IMR-90 (cell line): Measurements from ENCODE around the gene TACC3. TPM values are rescaled to one million over a fixed set of nuclear protein-coding genes. Genes with fewer than 3 reads are reported as not detected.

Experiments
- ATAC-seq: fragments of 200-7000 bp; cut with Tn5 transposase; 2 replicates; pipeline ENCODE4 v1.9.1; 2020; ENCODE audit warnings: low read depth, mild to moderate bottlenecking, moderate library complexity
- BruUV-seq: library from RNA; stranded (reverse); fragments of 400-500 nt; replicated peaks from 2 replicates; lab custom pipeline; 2021; lab: Mats Ljungman, UMichigan
- CTCF ChIA-PET: fragments of 300-600 bp; formaldehyde crosslinking; extraction: SDS; loops from one replicate; lab custom pipeline; 2021; ENCODE audit warnings: antibody characterized with exemption; lab: Yijun Ruan, JAX
- POLR2A ChIA-PET: fragments of 300-600 bp; sonication (Branson Sonifier 250); formaldehyde crosslinking; loops from one replicate; lab custom pipeline; 2022; ENCODE audit warnings: antibody characterized with exemption; ENCODE audit not compliant: unreplicated experiment; lab: Charles Lee
- DNase-seq: peaks from one replicate; pipeline ENCODE4 v3.0.0; 2013
- H2AFZ ChIP-seq: replicated peaks from 2 replicates; pipeline ENCODE3; 2013; ENCODE audit warnings: low read length, mild to moderate bottlenecking; ENCODE audit not compliant: poor library complexity
- H2AK5ac ChIP-seq: 2 replicates; pipeline ENCODE4 v1.6.1; 2013; ENCODE audit warnings: low read depth, low read length, inconsistent platforms
- H2AK9ac ChIP-seq: replicated peaks from 2 replicates; pipeline ENCODE3; 2013; ENCODE audit warnings: mild to moderate bottlenecking, low read depth, low read length, moderate library complexity; ENCODE audit not compliant: poor library complexity
- H2BK120ac ChIP-seq: 2 replicates; pipeline ENCODE4 v1.6.1; 2013; ENCODE audit warnings: low read depth, low read length, inconsistent platforms
- H2BK15ac ChIP-seq: 3 replicates; pipeline ENCODE4 v1.6.1; 2013; ENCODE audit warnings: low read depth, low read length, inconsistent platforms
- H2BK20ac ChIP-seq: 2 replicates; pipeline ENCODE4 v1.6.1; 2013; ENCODE audit warnings: low read depth, mild to moderate bottlenecking, inconsistent platforms, low read length, moderate library complexity
- H2BK5ac ChIP-seq: 2 replicates; pipeline ENCODE4 v1.6.1; 2013; ENCODE audit warnings: mild to moderate bottlenecking, low read depth, low read length, inconsistent platforms; ENCODE audit not compliant: poor library complexity, severe bottlenecking
- H3K14ac ChIP-seq: replicated peaks from 2 replicates; pipeline ENCODE4 v1.6.1; 2013; ENCODE audit warnings: low read depth, low read length, inconsistent platforms
- H3K18ac ChIP-seq: 2 replicates; pipeline ENCODE4 v1.6.1; 2013; ENCODE audit warnings: low read depth, low read length, control low read depth
- H3K23ac ChIP-seq: 2 replicates; pipeline ENCODE4 v1.6.1; 2013; ENCODE audit warnings: low read depth, low read length, inconsistent platforms
- H3K27ac ChIP-seq: 2 replicates; pipeline ENCODE4 v1.5.1; 2013; ENCODE audit warnings: mild to moderate bottlenecking, control low read depth, low read length; ENCODE audit not compliant: insufficient read depth
- H3K27me3 ChIP-seq: 2 replicates; pipeline ENCODE4 v1.6.1; 2013; ENCODE audit warnings: low read length; ENCODE audit not compliant: control insufficient read depth, insufficient read depth
- H3K36me3 ChIP-seq: 2 replicates; pipeline ENCODE4 v1.6.1; 2013; ENCODE audit warnings: low read length, mixed read lengths; ENCODE audit not compliant: control insufficient read depth, insufficient read depth
- H3K4ac ChIP-seq: 2 replicates; pipeline ENCODE4 v1.6.1; 2013; ENCODE audit warnings: low read depth, low read length, inconsistent platforms
- H3K4me1 ChIP-seq: 2 replicates; pipeline ENCODE4 v1.6.1; 2013; ENCODE audit warnings: low read length, mixed read lengths; ENCODE audit not compliant: control insufficient read depth, insufficient read depth
- H3K4me2 ChIP-seq: 2 replicates; pipeline ENCODE4 v1.6.1; 2013; ENCODE audit warnings: low read depth, mild to moderate bottlenecking, control low read depth, low read length, moderate library complexity
- H3K4me3 ChIP-seq: 2 replicates; pipeline ENCODE4 v1.5.1; 2013; ENCODE audit warnings: low read depth, mild to moderate bottlenecking, control low read depth, low read length, moderate library complexity; ENCODE audit not compliant: insufficient read depth
- H3K56ac ChIP-seq: 2 replicates; pipeline ENCODE4 v1.6.1; 2013; ENCODE audit warnings: low read length, inconsistent platforms; ENCODE audit not compliant: insufficient read depth; ENCODE audit errors: extremely low read depth
- H3K79me1 ChIP-seq, 2 experiments: 2 replicates each; pipeline ENCODE4 v1.6.1; 2013; ENCODE audit warnings: low read length in 2 of 2, inconsistent platforms in 1 of 2, low read depth in 1 of 2
- H3K9ac ChIP-seq: 2 replicates; pipeline ENCODE4 v1.6.1; 2013; ENCODE audit warnings: low read depth, low read length, control low read depth
- H3K9me1 ChIP-seq: 2 replicates; pipeline ENCODE4 v1.6.1; 2013; ENCODE audit warnings: low read length, inconsistent platforms; ENCODE audit not compliant: insufficient read depth
- H3K9me3 ChIP-seq: 2 replicates; pipeline ENCODE4 v1.6.1; 2013; ENCODE audit warnings: low read length; ENCODE audit not compliant: control insufficient read depth, insufficient read depth
- H4K20me1 ChIP-seq: 2 replicates; pipeline ENCODE4 v1.6.1; 2013; ENCODE audit warnings: low read length, inconsistent platforms; ENCODE audit not compliant: insufficient read depth
- H4K5ac ChIP-seq: 2 replicates; pipeline ENCODE4 v1.6.1; 2013; ENCODE audit warnings: mild to moderate bottlenecking, low read depth, low read length, control low read depth
- H4K8ac ChIP-seq, 2 experiments: 2 replicates each; pipeline ENCODE4 v1.6.1; 2013; ENCODE audit warnings: low read depth in 2 of 2, low read length in 2 of 2, control low read depth in 1 of 2, inconsistent platforms in 1 of 2
- H4K91ac ChIP-seq: 2 replicates; pipeline ENCODE4 v1.6.1; 2013; ENCODE audit warnings: low read depth, low read length, inconsistent platforms; ENCODE audit not compliant: insufficient read depth
- FOS ChIP-seq: fragments of 150-350 bp; IDR thresholded peaks from 2 replicates; pipeline ENCODE4 v1.6.1; 2016; ENCODE audit warnings: low read depth, low read length
- MAZ ChIP-seq: IDR thresholded peaks from 2 replicates; pipeline ENCODE4 v1.6.1; 2012; ENCODE audit warnings: low read depth, mild to moderate bottlenecking, low read length, improper control_type of control experiment, moderate library complexity, borderline replicate concordance
- MXI1 ChIP-seq: IDR thresholded peaks from 2 replicates; pipeline ENCODE4 v1.6.1; 2012; ENCODE audit warnings: low read depth, mild to moderate bottlenecking, low read length, moderate library complexity, borderline replicate concordance
- RAD21 ChIP-seq: IDR thresholded peaks from 2 replicates; pipeline ENCODE4 v1.6.1; 2012; ENCODE audit warnings: low read length, improper control_type of control experiment
- RFX5 ChIP-seq: IDR thresholded peaks from 2 replicates; pipeline ENCODE4 v1.8.0; 2012; ENCODE audit warnings: low read depth, mild to moderate bottlenecking, low read length, moderate library complexity
- WGBS, 2 experiments: methylation state at CpG; one replicate each; pipeline versions ENCODE4 v1.1.5 to v1.1.7; 2013; ENCODE audit warnings: missing lambda C conversion rate in 2 of 2; ENCODE audit not compliant: insufficient read length in 1 of 2; ENCODE audit errors: extremely low coverage in 2 of 2; 5-methylcytosine and 5-hydroxymethylcytosine counted together
- dilution Hi-C: fragments of 300-500 bp; cut with HindIII; formaldehyde crosslinking; loops from one replicate; pipeline ENCODE4 v1.14.3; 2018; ENCODE audit warnings: low sequenced_read_pairs; ENCODE audit not compliant: unreplicated experiment
- in situ Hi-C: fragments of 300-500 bp; cut with MboI; formaldehyde crosslinking; loops from 3 replicates; pipeline ENCODE4 v1.14.3; 2019; ENCODE audit warnings: low sequenced_read_pairs, inconsistent platforms, mixed read lengths
- intact Hi-C: fragments of 100-400 bp; cut with micrococcal nuclease; formaldehyde crosslinking; loops from 2 replicates; pipeline ENCODE4 v1.10.0; 2022
- polyA plus RNA-seq, 3 experiments: library from polyadenylated mRNA; depleted of rRNA; stranded (reverse); fragments of >200 nt; gene quantifications; 2 replicates each; pipeline ENCODE4 v1.2.3, GENCODE V29; 2012; ENCODE audit warnings: low replicate concordance in 1 of 3
- total RNA-seq: library from RNA; depleted of rRNA; stranded (reverse); fragments of >200 nt; gene quantifications from 2 replicates; pipeline ENCODE4 v1.2.3, GENCODE V29; 2012
- TF ChIP-seq, protein P1 (sequence below): conservative IDR thresholded peaks from 2 replicates; pipeline ENCODE4 v1.5.1; 2012; ENCODE audit warnings: mild to moderate bottlenecking, low read depth, low read length, improper control_type of control experiment
- TF ChIP-seq, protein P2 (sequence below): fragments of 150-350 bp; IDR thresholded peaks from 2 replicates; pipeline ENCODE4 v1.6.1; 2016; ENCODE audit warnings: low read depth, mild to moderate bottlenecking, low read length, moderate library complexity, borderline replicate concordance
- TF ChIP-seq, protein P3 (sequence below): fragments of 150-350 bp; IDR thresholded peaks from 2 replicates; pipeline ENCODE4 v1.6.1; 2017; ENCODE audit warnings: mild to moderate bottlenecking, antibody characterized with exemption, low read length, low read depth

TACC3 gene
- total and polyA plus RNA-seq, 2 of the 4 experiments (the other 2 are of a cell fraction), result 15.1 to 49.7 TPM

DNA sequence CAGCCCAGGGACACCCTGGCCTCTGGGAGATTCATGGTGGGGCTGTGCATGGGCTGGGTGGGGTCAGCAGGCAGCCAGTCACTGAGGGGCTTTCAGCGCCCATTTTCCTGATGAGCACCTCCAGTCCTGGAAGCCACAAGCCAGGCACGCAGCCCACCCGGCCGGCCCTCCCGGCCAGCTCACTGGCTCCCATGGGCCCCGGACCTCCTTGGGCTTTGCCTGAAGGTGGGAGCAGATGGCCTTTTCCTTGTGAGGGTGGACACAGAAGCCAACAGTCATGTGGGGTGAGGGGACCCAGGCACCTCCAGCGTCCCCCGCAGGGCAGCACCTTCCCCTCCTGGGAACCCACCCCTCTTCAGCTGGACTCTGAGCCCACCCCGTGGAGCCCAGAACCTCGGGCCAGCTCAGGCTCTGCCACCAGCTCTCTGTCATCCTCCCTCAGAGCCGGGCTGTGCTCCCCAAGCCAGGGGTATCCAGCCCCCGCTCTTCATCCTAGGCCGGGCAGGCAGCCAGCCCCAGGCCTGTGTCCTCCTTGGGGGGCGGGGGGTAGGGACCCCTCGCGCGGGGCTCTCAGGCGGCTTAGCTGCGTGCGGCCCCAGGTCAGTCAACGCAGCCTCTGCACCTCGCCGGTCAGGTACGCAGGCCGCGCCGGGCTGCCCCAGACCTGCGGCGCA is 71.0 kb downstream of the TACC3 start:
- Histone ChIP-seq H2BK15ac (no peak overlapping the region), H3K27ac (no peak overlapping the region), H4K91ac (no peak overlapping the region), H3K9ac (no peak overlapping the region), H4K8ac (no peak overlapping the region), H2BK5ac (no peak overlapping the region), H4K20me1 (peaks cover 6% of the 10 kb centered on the region), H3K56ac (no peak overlapping the region), H3K9me1 (no peaks in the 10 kb centered on the region), H2AK9ac (no peak overlapping the region), H3K79me1 (no peaks in the 10 kb centered on the region), H2AK5ac (no peak overlapping the region), H2BK120ac (no peak overlapping the region), H3K18ac (no peak overlapping the region), H2BK20ac (no peak overlapping the region), H3K23ac (no peak overlapping the region), H3K14ac (no peak overlapping the region), H3K27me3 (peaks cover 54% of the 10 kb centered on the region), H4K5ac (no peak overlapping the region), H3K4me1 (peaks cover 2% of the 10 kb centered on the region; the same call in 1 of the 2 replicates), H3K36me3 (no peaks in the 10 kb centered on the region), H3K4me3 (no peak overlapping the region), H3K4ac (no peak overlapping the region), H3K4me2 (no peak overlapping the region), H2AFZ (peak overlapping the region; percentile 68), H3K9me3 (no peaks in the 10 kb centered on the region)
- intact Hi-C loops, result no loop called here
- POLR2A ChIA-PET, result no interaction called here
- ATAC-seq, result no peak
- BruUV-seq, result no TSS peak
- WGBS, 2 experiments, result 59% methylated on average over 12 of the region's 29 CpGs; no CpG with 5 or more reads in 1 of the 2 experiments
- CTCF ChIA-PET, result no interaction called here
- TF ChIP-seq, protein P1, sequence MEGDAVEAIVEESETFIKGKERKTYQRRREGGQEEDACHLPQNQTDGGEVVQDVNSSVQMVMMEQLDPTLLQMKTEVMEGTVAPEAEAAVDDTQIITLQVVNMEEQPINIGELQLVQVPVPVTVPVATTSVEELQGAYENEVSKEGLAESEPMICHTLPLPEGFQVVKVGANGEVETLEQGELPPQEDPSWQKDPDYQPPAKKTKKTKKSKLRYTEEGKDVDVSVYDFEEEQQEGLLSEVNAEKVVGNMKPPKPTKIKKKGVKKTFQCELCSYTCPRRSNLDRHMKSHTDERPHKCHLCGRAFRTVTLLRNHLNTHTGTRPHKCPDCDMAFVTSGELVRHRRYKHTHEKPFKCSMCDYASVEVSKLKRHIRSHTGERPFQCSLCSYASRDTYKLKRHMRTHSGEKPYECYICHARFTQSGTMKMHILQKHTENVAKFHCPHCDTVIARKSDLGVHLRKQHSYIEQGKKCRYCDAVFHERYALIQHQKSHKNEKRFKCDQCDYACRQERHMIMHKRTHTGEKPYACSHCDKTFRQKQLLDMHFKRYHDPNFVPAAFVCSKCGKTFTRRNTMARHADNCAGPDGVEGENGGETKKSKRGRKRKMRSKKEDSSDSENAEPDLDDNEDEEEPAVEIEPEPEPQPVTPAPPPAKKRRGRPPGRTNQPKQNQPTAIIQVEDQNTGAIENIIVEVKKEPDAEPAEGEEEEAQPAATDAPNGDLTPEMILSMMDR, result no peak
- no peak for TF ChIP-seq MXI1
- TF ChIP-seq, protein P2, sequence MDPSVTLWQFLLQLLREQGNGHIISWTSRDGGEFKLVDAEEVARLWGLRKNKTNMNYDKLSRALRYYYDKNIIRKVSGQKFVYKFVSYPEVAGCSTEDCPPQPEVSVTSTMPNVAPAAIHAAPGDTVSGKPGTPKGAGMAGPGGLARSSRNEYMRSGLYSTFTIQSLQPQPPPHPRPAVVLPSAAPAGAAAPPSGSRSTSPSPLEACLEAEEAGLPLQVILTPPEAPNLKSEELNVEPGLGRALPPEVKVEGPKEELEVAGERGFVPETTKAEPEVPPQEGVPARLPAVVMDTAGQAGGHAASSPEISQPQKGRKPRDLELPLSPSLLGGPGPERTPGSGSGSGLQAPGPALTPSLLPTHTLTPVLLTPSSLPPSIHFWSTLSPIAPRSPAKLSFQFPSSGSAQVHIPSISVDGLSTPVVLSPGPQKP, result no peak
- no peak for TF ChIP-seq FOS
- TF ChIP-seq RAD21, result no peak
- no peak for TF ChIP-seq RFX5
- no peak for TF ChIP-seq MAZ
- TF ChIP-seq, protein P3, sequence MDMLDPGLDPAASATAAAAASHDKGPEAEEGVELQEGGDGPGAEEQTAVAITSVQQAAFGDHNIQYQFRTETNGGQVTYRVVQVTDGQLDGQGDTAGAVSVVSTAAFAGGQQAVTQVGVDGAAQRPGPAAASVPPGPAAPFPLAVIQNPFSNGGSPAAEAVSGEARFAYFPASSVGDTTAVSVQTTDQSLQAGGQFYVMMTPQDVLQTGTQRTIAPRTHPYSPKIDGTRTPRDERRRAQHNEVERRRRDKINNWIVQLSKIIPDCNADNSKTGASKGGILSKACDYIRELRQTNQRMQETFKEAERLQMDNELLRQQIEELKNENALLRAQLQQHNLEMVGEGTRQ, result no peak
- DNase-seq, result no peak
- dilution Hi-C loops, result no loop called here
- in situ Hi-C loops, result no loop called here
